CD4-positive, alpha-beta T cell treated with Interleukin-2 at 100 ng/mL for 4 hours (primary cell): Measurements from ENCODE around the gene ACOT8.

Source experiments
- DNase-seq: peaks from one replicate; pipeline ENCODE4 v3.0.0-alpha.2; 2020; ENCODE audit warnings: low spot score

Gene ACOT8

GRCh38 chr20:45792317-45793118 is 64.7 kb downstream of the ACOT8 start:
- no peak for DNase-seq
